ENCODE measurements around the gene MYO1F.

Gene MYO1F

DNA sequence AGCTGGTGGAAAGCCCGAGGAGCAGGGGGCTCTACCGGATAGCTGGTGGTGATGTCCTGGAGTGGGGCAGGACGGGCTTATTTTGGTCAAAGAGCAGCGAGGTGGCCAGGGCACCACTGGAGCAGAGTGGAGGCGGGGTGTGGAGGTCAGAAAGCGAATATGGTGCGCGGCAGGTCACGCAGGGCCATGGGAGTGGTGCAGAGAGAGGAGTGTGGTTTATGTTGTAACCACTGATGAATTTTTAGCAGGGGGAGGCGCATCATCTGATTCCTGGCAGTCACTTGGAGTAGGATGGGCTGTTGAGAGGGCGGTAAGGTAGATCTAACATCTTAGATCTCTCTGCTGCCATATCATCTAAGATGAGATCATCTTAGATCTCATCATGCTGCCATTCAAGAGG lies 61.9 kb downstream of the MYO1F start:
- H3K4me3 ChIP-seq (ENCODE audit: low read depth, low read length) = no peak overlapping the region
- TF ChIP-seq, protein P1, sequence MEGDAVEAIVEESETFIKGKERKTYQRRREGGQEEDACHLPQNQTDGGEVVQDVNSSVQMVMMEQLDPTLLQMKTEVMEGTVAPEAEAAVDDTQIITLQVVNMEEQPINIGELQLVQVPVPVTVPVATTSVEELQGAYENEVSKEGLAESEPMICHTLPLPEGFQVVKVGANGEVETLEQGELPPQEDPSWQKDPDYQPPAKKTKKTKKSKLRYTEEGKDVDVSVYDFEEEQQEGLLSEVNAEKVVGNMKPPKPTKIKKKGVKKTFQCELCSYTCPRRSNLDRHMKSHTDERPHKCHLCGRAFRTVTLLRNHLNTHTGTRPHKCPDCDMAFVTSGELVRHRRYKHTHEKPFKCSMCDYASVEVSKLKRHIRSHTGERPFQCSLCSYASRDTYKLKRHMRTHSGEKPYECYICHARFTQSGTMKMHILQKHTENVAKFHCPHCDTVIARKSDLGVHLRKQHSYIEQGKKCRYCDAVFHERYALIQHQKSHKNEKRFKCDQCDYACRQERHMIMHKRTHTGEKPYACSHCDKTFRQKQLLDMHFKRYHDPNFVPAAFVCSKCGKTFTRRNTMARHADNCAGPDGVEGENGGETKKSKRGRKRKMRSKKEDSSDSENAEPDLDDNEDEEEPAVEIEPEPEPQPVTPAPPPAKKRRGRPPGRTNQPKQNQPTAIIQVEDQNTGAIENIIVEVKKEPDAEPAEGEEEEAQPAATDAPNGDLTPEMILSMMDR (IDR thresholded peaks at IDR 0.05; ENCODE audit: low read depth, low read length) = no peak

GRCh38 chr19:8514505-8515009 lies 62.7 kb downstream of the MYO1F start:
- peak overlapping the region; percentile 72 for H3K4me3 ChIP-seq (ENCODE audit: low read depth, low read length)

GRCh38 chr19:8513687-8514504 lies 63.3 kb downstream of the MYO1F start, which contains the start of gene ZNF414:
Gene ZNF414 (minus strand): TSS chr19:8514167. CDS start chr19:8514046, 121 bp downstream.
- peak within 1 kb of the TSS; percentile 72 for H3K4me3 ChIP-seq (ENCODE audit: low read depth, low read length)
- TF ChIP-seq, protein P1 (IDR thresholded peaks at IDR 0.05; ENCODE audit: low read depth, low read length) = no peak

DNA sequence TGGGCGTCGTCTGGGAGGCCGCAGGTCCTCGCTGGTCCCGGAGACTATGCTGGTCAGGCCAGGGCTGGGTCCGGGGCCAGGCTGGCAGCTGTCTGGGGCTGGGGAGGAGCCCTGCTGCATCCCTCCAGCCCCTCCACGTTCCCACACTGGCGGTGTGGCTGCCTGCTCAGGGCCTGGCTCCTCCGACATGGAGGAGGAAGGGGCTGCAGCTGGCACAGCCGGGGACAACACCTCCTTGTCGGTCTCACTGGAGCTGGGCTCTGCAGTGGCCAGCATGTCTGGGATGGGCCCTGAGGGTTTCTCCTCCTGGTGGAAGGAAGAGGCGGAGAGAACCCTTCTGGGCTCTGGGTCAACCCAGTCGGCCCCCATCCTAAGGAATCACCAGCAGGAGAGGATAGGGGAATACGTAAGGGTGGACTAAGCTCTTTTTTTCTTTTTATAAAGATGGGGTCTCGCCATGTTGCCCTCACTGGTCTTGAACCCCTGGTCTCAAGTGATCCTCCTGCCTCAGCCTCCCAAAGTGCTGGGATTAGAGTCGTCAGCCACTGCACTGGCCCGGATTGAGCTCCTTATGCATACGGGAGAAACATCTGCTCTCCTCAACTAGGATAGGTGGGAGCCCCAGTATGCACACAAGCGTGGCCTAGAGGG lies 64.1 kb downstream of the MYO1F start:
- TF ChIP-seq, protein P1 (IDR thresholded peaks at IDR 0.05; ENCODE audit: low read depth, low read length) = no peak
- H3K4me3 ChIP-seq (ENCODE audit: low read depth, low read length) = peak overlapping the region; percentile 72

- TF ChIP-seq, protein P1 (IDR thresholded peaks at IDR 0.05; ENCODE audit: low read depth, low read length) = no peak
- no peak overlapping the region for H3K4me3 ChIP-seq (ENCODE audit: low read depth, low read length)
Observed at GRCh38 chr19:8512115-8512967, 64.9 kb downstream of the MYO1F start.

- TF ChIP-seq, protein P1 (IDR thresholded peaks at IDR 0.05; ENCODE audit: low read depth, low read length) = no peak
- H3K4me3 ChIP-seq (ENCODE audit: low read depth, low read length) = no peak overlapping the region
Observed at GRCh38 chr19:8511573-8512101, 65.6 kb downstream of the MYO1F start.

DNA sequence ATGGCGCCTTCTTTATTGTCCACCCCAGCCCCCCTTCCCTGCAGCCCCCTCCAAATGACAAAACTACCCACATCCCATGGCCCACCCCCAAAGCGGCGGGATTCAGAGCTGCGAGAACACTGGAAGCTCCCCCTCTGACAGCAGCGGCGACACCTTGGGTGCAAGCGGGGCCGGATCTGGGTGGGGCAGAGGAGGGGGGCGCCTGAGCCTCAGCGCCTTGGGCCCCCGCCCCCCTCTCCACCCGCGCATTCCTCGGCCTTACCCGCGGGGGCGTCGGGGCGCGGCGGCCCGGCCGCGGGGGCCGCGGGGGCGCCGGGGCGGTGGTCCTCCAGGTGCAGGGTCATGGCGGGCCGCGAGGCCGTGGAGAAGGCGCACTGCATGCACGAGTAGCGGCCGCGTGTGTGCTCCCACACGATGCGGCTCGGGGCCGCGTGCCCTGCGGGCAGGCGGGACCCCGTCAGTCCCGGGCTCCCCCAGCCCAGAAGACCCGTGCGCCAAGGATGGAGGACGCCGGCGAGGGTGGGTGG lies 66.6 kb downstream of the MYO1F start:
- TF ChIP-seq, protein P1 (IDR thresholded peaks at IDR 0.05; ENCODE audit: low read depth, low read length) = no peak
- no peak overlapping the region for H3K4me3 ChIP-seq (ENCODE audit: low read depth, low read length)

Measured in WI38 (cell line).